ENCODE results near the gene ZNF783. TPM values are rescaled to one million over a fixed set of nuclear protein-coding genes. Genes with fewer than 3 reads are reported as not detected.

Gene ZNF783
- total RNA-seq, 1 donor from 2014 or later, result 19.7 TPM

DNA sequence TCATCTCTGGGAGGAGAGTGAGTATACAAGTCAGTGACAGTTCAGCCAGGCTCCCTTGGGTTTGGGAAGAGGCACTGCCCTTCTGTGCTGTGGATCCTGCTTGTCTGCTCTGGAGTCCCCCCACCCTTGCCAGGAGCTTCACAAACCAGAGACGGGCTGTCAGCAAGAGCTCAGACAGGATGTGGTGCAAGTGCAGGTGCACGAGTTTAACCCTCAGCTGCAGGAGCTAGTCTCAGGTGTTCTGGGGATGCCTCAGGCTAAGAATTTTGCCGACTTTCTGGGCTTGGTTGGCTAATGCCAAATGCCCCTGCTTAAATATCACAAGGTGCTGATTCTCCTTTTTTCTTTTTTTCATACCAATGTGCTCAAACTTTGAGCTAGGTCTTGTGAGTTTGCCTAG lies 22.3 kb downstream of the ZNF783 start:
- peaks cover 7% of the 10 kb centered on the region for H3K27me3 Mint-ChIP-seq
- H3K27ac Mint-ChIP-seq, result no peak overlapping the region
- TF ChIP-seq, protein P1, sequence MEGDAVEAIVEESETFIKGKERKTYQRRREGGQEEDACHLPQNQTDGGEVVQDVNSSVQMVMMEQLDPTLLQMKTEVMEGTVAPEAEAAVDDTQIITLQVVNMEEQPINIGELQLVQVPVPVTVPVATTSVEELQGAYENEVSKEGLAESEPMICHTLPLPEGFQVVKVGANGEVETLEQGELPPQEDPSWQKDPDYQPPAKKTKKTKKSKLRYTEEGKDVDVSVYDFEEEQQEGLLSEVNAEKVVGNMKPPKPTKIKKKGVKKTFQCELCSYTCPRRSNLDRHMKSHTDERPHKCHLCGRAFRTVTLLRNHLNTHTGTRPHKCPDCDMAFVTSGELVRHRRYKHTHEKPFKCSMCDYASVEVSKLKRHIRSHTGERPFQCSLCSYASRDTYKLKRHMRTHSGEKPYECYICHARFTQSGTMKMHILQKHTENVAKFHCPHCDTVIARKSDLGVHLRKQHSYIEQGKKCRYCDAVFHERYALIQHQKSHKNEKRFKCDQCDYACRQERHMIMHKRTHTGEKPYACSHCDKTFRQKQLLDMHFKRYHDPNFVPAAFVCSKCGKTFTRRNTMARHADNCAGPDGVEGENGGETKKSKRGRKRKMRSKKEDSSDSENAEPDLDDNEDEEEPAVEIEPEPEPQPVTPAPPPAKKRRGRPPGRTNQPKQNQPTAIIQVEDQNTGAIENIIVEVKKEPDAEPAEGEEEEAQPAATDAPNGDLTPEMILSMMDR (conservative IDR thresholded peaks at IDR 0.05), result no peak
- H3K4me3 Mint-ChIP-seq, result peak overlapping the region; percentile 94
- H3K9me3 Mint-ChIP-seq, result no peaks in the 10 kb centered on the region
- H3K4me1 Mint-ChIP-seq (ENCODE audit: unreplicated experiment), result peaks cover 4% of the 10 kb centered on the region
- peaks cover 8% of the 10 kb centered on the region for H3K36me3 Mint-ChIP-seq
- DNase-seq (ENCODE audit: extremely low spot score, unreplicated experiment), result no peak

DNA sequence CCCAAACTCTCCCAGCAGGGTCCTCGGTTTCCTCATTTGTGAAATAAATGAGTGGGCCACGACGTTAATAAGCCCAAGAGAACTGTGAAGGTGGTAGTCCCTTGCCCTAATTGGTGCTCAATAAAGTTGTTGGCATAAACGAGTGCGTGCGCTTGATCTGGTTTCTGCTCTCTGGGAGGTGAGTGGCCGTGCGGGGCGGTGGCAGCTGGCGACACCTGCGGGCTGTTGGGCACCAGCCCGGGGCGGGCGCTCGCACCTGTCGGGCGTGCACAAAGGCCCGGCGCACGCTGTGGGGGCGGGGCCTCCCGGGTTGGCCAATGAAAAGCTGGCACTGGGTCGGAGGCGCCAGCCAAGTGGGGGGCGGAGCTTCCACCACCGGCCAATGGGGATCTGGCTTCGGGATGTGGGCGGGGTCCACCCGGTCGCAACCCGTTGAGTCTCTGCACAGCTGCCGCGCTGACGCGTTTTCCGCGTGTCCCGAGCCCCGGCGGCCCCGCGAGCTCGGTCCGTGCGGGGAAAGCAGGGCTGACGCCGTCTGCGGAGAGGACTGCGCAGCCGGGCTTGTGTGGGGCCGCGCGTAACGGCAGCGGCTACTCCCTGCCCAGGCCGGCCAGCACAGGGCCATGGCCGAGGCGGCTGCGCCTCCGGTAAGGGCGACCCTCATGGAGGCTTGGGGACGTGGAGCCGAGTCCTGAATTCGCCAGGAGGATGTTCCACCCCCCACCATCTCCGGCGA lies 23.0 kb downstream of the ZNF783 start:
- Mint-ChIP-seq H3K27me3 (peaks cover 7% of the 10 kb centered on the region), H3K36me3 (peaks cover 4% of the 10 kb centered on the region), H3K9me3 (no peaks in the 10 kb centered on the region), H3K4me3 (peak overlapping the region; percentile 94), H3K4me1 (ENCODE audit: unreplicated experiment) (peaks cover 4% of the 10 kb centered on the region), H3K27ac (peak overlapping the region; percentile 57)
- TF ChIP-seq, protein P1 (conservative IDR thresholded peaks at IDR 0.05), result no peak
- DNase-seq (ENCODE audit: extremely low spot score, unreplicated experiment), result peak; percentile 95

DNA sequence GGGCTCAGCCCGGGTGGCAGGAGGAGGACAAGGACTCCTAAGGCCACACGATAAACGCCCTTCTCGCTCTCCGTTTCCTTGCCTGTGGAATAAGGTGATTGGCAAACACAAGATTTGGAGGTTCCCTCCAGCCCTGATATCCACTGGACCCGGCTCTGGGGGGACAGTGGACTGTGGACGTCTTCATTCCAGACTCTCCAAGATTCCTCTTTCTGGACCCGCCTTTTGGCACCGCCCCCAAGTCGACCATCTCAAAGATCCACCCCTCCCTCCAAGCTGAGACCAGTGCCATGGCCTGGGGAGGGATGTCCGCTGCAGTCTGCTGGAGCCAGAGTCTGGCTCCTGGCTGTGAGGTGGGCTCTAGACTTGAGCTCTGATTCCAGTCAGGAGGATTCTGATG lies 23.6 kb downstream of the ZNF783 start:
- peaks cover 4% of the 10 kb centered on the region for H3K36me3 Mint-ChIP-seq

DNA sequence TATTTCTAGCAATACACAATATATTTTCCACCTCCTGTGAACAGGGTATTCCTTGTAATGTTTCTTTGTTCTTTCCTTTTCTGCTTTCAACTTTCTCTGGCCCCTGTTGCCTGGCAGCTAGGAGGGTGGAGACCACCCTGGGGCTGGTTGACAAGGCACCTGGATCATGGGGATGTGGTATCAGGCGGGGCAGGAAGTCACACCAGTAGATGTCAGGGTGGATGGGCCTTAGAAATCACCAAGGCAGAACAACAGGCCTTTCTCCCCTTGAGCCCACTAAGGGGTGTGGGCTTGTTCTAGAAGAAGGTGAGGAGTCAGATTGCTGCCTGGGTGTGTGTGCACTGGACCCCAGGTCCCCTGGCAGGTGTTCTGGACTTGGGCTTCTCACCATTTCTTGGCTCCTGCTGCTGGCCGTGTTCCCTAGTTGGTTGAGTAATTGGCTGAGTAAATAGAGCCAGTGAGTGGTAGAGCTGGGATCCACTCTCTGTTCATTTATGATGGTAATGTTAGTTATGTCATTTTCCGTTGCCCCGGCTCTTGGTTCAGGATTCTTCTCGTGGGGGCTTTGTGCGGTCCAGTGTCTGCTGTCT lies 24.9 kb downstream of the ZNF783 start:
- Mint-ChIP-seq H3K9me3 (no peaks in the 10 kb centered on the region), H3K4me3 (peak overlapping the region; percentile 94), H3K4me1 (ENCODE audit: unreplicated experiment) (peaks cover 4% of the 10 kb centered on the region), H3K27ac (no peak overlapping the region), H3K27me3 (peaks cover 7% of the 10 kb centered on the region), H3K36me3 (peaks cover 4% of the 10 kb centered on the region)
- no peak for DNase-seq (ENCODE audit: extremely low spot score, unreplicated experiment)
- TF ChIP-seq, protein P1 (conservative IDR thresholded peaks at IDR 0.05), result no peak

More for the DNA sequence above, 23.6 kb downstream of the ZNF783 start:
- peaks cover 7% of the 10 kb centered on the region for H3K27me3 Mint-ChIP-seq
- H3K4me1 Mint-ChIP-seq (ENCODE audit: unreplicated experiment), result peaks cover 4% of the 10 kb centered on the region
- peak overlapping the region; percentile 57 for H3K27ac Mint-ChIP-seq
- TF ChIP-seq, protein P1 (conservative IDR thresholded peaks at IDR 0.05), result no peak
- peak overlapping the region; percentile 94 for H3K4me3 Mint-ChIP-seq
- H3K9me3 Mint-ChIP-seq, result no peaks in the 10 kb centered on the region
- no peak for DNase-seq (ENCODE audit: extremely low spot score, unreplicated experiment)

DNA sequence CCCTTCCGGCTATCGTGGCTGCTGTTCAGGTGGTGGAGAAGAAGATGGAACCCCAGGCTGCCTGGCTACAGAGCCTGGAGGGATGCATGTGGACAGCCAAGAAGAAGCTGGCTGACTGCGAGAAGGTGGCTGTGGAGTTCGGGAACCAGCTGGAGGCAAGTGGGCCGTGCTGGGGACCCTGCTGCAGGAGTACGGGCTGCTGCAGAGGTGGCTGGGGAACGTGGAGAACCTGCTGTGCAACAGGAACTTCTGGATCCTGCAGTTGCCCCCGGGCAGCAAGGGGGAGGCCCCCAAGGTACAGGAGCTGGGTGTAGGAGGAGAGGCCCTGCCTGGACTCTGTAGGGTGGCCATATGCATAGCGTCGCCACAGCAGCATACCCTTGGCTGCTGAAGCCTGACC lies 25.6 kb downstream of the ZNF783 start:
- H3K27ac Mint-ChIP-seq, result no peak overlapping the region
- H3K36me3 Mint-ChIP-seq, result no peaks in the 10 kb centered on the region
- H3K27me3 Mint-ChIP-seq, result peaks cover 7% of the 10 kb centered on the region
- no peak overlapping the region for H3K4me3 Mint-ChIP-seq
- H3K4me1 Mint-ChIP-seq (ENCODE audit: unreplicated experiment), result peaks cover 4% of the 10 kb centered on the region
- TF ChIP-seq, protein P1 (conservative IDR thresholded peaks at IDR 0.05), result no peak
- H3K9me3 Mint-ChIP-seq, result no peaks in the 10 kb centered on the region
- no peak for DNase-seq (ENCODE audit: extremely low spot score, unreplicated experiment)

All from type B pancreatic cell (in vitro differentiated cells).